ENCODE measurements around the gene DOCK2.

- TF ChIP-seq CTCF (conservative IDR thresholded peaks at IDR 0.05; ENCODE audit: low read length) (no peak), EZH2phosphoT487 (IDR thresholded peaks at IDR 0.05; ENCODE audit: borderline replicate concordance) (no peak)
These were observed 416.8 kb downstream of the DOCK2 start for GRCh38 chr5:170053896-170054295.

All from Loucy (cell line).